HG02943 (cell line): ENCODE measurements around the gene GAREM2.

Experiments used
- ATAC-seq: cut with Tn5 transposase; IDR thresholded peaks from one replicate; pipeline ENCODE4 v1.9.1; 2021; ENCODE audit warnings: mild to moderate bottlenecking, low read depth, moderate library complexity; ENCODE audit not compliant: unreplicated experiment

The GAREM2 gene

GRCh38 chr2:26224095-26224494 lies 51.2 kb downstream of the GAREM2 start:
- ATAC-seq: no peak

- no peak for ATAC-seq
Measured at GRCh38 chr2:26229595-26229994, 56.7 kb downstream of the GAREM2 start.

- no peak for ATAC-seq
Measured at GRCh38 chr2:26230806-26231205, 57.9 kb downstream of the GAREM2 start.

DNA sequence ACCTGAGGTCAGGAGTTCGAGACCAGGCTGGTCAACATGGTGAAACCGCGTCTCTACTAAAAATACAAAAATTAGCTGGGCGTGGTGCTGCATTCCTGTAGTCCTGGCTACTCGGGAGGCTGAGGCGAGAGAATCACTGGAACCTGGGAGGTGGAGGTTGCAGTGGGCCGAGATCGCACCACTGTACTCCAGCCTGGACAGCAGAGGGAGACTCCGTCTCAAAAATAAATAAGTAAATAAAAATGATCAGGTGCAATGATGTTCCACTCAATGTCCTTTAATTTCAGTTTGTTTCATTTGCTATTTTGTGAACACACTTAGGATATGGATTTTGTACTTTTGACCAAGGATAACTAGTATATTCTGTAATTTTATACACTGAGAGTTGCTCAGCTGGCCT lies 62.2 kb downstream of the GAREM2 start:
- no peak for ATAC-seq

- ATAC-seq: no peak
Measured at GRCh38 chr2:26237868-26238267, 65.0 kb downstream of the GAREM2 start.

GRCh38 chr2:26238311-26238958 lies 65.5 kb downstream of the GAREM2 start:
- no peak for ATAC-seq
